ENCODE measurements around the gene OLIG1. TPM values are rescaled to one million over a fixed set of nuclear protein-coding genes. Genes with fewer than 3 reads are reported as not detected.

The OLIG1 gene
- total RNA-seq: not detected

GRCh38 chr21:33069994-33070743 is at the start of gene OLIG1:
Gene OLIG1, plus strand, starts transcription at chr21:33070141. Its CDS starts 106 bp downstream, at chr21:33070247.
- H3K4me3 ChIP-seq: peak within 1 kb of the TSS; percentile 52 to 58
- H3K4me1 ChIP-seq: peaks cover 0 to 8% of the 10 kb centered on the region in 2 donors
- no peak within 1 kb of the TSS for H3K27ac ChIP-seq
- H3K36me3 ChIP-seq: no peaks in the 10 kb centered on the region
- no peak for TF ChIP-seq CTCF (IDR thresholded peaks at IDR 0.05)
- no peak for DNase-seq (ENCODE audit: low spot score in 2 of 2)
- intact Hi-C loops (cut with DNase I): no loop called here
- H3K9me3 ChIP-seq: no peaks in the 10 kb centered on the region
- peaks cover 10% of the 10 kb centered on the region for H3K27me3 ChIP-seq

- H3K36me3 ChIP-seq: no peaks in the 10 kb centered on the region
- H3K27ac ChIP-seq: no peak overlapping the region
- no peaks in the 10 kb centered on the region for H3K9me3 ChIP-seq
- DNase-seq (ENCODE audit: low spot score in 2 of 2): no peak
- H3K27me3 ChIP-seq: no peaks in the 10 kb centered on the region
- H3K4me1 ChIP-seq: no peaks in the 10 kb centered on the region
- intact Hi-C loops (cut with DNase I): no loop called here
- H3K4me3 ChIP-seq: no peak overlapping the region
- no peak for TF ChIP-seq CTCF (IDR thresholded peaks at IDR 0.05)
These were observed 49.3 kb upstream of the OLIG1 start for GRCh38 chr21:33020558-33021100.

- H3K4me3 ChIP-seq: no peak overlapping the region
- H3K36me3 ChIP-seq: no peaks in the 10 kb centered on the region
- DNase-seq (ENCODE audit: low spot score in 2 of 2): no peak
- no peak for TF ChIP-seq CTCF (IDR thresholded peaks at IDR 0.05)
- H3K27ac ChIP-seq: no peak overlapping the region
- H3K9me3 ChIP-seq: no peaks in the 10 kb centered on the region
- H3K27me3 ChIP-seq: no peaks in the 10 kb centered on the region
- intact Hi-C loops (cut with DNase I): no loop called here
- H3K4me1 ChIP-seq: no peaks in the 10 kb centered on the region
These were observed 48.8 kb upstream of the OLIG1 start for GRCh38 chr21:33021150-33021549.

- intact Hi-C loops (cut with DNase I): no loop called here
- no peak overlapping the region for H3K27ac ChIP-seq
- TF ChIP-seq CTCF (IDR thresholded peaks at IDR 0.05): no peak
- no peaks in the 10 kb centered on the region for H3K36me3 ChIP-seq
- H3K4me3 ChIP-seq: no peak overlapping the region
- DNase-seq (ENCODE audit: low spot score in 2 of 2): no peak
- H3K4me1 ChIP-seq: no peaks in the 10 kb centered on the region
- no peaks in the 10 kb centered on the region for H3K27me3 ChIP-seq
- no peaks in the 10 kb centered on the region for H3K9me3 ChIP-seq
These were observed 48.3 kb upstream of the OLIG1 start for GRCh38 chr21:33021667-33022066.

- Histone ChIP-seq H3K4me1 (no peaks in the 10 kb centered on the region), H3K36me3 (no peaks in the 10 kb centered on the region), H3K4me3 (no peak overlapping the region), H3K27me3 (peaks cover 7% of the 10 kb centered on the region), H3K27ac (no peak overlapping the region), H3K9me3 (no peaks in the 10 kb centered on the region)
- TF ChIP-seq CTCF (IDR thresholded peaks at IDR 0.05): no peak
- intact Hi-C loops (cut with DNase I): no loop called here
- DNase-seq (ENCODE audit: low spot score in 2 of 2): no peak
These were observed 47.5 kb upstream of the OLIG1 start for GRCh38 chr21:33022489-33022827.
